Hematopoietic multipotent progenitor cell (in vitro differentiated cells): Measurements from ENCODE around the gene NEIL3. TPM values are rescaled to one million over a fixed set of nuclear protein-coding genes. Genes with fewer than 3 reads are reported as not detected.
A peak's percentile ranks its signal among the peaks of the same experiment; 100 is the strongest.

Experiments
- DNase-seq, 3 donors: peaks; one replicate each; pipeline ENCODE4 v3.0.0-alpha.2; 2011 to 2015; ENCODE audit warnings: low read depth in 2 of 3, low spot score in 2 of 3
- total RNA-seq: library from RNA; depleted of rRNA; stranded (reverse); fragments of >200 nt; gene quantifications from one replicate; pipeline ENCODE4 v1.2.3, GENCODE V29; 2012

Gene NEIL3, protein sequence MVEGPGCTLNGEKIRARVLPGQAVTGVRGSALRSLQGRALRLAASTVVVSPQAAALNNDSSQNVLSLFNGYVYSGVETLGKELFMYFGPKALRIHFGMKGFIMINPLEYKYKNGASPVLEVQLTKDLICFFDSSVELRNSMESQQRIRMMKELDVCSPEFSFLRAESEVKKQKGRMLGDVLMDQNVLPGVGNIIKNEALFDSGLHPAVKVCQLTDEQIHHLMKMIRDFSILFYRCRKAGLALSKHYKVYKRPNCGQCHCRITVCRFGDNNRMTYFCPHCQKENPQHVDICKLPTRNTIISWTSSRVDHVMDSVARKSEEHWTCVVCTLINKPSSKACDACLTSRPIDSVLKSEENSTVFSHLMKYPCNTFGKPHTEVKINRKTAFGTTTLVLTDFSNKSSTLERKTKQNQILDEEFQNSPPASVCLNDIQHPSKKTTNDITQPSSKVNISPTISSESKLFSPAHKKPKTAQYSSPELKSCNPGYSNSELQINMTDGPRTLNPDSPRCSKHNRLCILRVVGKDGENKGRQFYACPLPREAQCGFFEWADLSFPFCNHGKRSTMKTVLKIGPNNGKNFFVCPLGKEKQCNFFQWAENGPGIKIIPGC
- 1.3 TPM for total RNA-seq

GRCh38 chr4:177309522-177310371 lies at the start of gene NEIL3:
Gene NEIL3, plus strand, starts transcription at chr4:177309874. Its CDS starts 80 bp downstream, at chr4:177309954.
- peak; percentile 86 to 96 (median 93) for DNase-seq

DNA sequence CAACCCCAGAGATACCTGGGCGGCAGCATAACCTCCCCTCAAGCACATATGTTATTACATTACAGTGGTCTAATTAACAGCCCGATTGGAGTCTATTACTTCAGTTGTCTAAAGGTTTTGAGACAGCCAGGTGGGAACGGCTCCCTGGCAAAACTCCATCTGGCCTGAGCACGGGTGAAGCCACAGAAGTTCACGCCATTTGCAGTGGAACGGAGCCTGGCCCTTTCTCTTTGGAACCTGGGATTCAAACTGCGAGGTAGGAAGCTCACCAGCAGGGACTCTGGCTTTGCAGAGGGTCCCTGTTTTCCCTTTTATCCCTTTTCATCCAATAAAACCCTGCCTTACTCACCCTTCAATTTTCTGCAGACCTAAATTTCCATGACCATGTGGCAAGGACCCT lies 45.9 kb upstream of the NEIL3 start:
- DNase-seq: no peak

- DNase-seq: no peak
Observed at GRCh38 chr4:177264788-177265422, 44.8 kb upstream of the NEIL3 start.

- no peak for DNase-seq
Observed at GRCh38 chr4:177265729-177266128, 43.9 kb upstream of the NEIL3 start.

DNA sequence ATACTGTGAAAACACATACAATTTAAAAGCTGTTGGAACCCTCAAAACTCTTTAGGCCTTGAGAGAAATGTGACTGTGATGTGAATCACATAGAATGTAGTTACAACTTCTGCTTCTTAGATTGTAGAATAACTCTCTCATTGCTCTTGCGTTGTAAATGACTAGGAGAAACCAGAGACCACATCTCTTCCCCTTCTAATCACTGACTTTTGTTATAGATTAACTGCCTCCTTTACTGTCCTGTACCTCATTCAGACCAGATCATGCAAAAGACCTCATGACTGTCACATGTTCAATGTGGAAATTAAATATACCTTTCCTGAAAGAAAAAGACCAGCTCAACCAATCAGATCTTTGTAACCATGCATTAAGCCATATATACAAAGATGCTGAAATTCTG lies 43.2 kb upstream of the NEIL3 start:
- DNase-seq: no peak

DNA sequence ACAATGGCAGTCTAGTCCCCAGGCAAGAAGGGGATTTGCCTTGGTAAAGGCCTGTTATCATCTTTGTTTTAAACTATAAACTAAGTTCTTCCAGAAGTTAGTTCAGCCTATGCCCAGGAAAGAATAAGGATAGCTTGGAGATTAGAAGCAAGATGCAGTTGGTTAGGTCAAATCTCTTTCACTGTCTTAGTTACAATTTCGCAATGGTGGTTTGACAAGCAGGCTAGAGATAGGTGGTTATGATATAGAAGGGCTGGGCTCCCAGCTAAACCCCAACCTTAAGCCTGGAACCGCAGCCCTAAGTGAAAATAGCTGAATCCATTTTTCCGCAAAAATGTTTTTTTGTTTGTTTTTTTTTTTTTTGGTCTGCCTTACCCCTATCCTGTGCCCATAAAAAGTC lies 41.8 kb upstream of the NEIL3 start:
- no peak for DNase-seq

- no peak for DNase-seq
Observed at GRCh38 chr4:177271091-177271490, 38.6 kb upstream of the NEIL3 start.

DNA sequence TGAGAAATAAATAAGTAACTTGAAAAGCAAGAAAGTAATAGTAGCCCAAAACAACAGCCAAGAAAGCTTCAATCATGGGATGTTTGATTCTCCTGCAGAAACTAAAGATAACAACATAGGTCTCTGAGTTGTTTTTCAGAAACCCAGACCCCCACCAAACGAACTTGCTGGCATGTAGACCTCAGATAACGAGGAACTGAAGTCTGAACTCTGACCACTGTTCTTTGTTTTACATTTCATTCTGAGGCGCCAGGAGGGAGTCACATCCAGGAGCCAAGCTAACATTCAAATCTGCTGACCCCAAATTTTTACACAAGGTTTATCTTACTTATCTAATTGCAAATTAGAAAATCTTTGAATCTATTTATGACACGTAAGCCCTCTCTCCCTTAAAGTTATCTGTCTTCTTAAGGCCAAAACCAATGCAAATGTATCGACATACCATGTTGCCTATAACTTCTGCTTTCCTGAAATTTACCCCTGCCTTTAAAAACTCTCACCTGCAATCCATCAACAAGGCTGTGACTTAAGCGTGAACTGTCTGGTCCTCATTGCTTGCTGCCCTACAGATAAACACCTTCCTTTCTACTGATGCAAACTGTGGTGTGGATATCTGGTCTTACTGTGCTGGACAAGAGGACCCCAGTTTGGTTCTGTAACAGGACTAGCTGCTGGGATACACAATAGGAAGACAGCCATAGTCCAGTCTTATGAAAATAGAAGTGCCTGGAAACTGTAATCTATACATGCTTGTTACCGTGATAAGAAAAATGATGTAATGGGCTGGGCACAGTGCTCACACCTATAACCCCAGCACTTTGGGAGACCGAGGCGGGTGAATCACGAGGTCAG lies 37.5 kb upstream of the NEIL3 start:
- DNase-seq: no peak

GRCh38 chr4:177275999-177276398 lies 33.7 kb upstream of the NEIL3 start:
- DNase-seq: no peak

DNA sequence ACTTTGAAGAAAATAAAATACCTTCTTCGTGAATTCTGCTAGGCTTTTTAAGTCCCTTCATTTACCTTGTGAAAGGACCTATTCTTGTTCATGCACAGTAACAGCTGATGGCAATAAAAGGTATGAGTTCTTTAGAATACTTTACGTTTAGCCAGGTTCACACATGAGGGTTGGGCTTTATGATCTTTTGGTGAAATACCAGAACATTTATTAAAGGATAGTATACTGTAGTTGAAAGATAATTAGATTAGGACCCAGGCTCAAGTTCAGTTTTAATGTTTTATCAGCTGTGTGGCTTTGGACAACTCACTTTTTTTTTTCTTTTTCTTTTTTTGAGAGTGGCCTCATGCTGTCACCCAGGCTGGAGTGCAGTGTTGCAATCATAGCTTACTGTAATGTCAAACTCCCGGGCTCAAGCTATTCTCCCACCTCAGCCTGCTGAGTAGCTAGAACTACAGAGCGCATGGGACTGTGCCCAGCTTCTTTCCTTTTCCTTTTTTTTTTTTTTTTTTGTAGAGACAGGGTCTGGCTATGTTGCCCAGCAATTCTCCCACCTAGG lies 28.2 kb upstream of the NEIL3 start:
- no peak for DNase-seq

GRCh38 chr4:177282284-177282835 lies 27.3 kb upstream of the NEIL3 start:
- no peak for DNase-seq

DNA sequence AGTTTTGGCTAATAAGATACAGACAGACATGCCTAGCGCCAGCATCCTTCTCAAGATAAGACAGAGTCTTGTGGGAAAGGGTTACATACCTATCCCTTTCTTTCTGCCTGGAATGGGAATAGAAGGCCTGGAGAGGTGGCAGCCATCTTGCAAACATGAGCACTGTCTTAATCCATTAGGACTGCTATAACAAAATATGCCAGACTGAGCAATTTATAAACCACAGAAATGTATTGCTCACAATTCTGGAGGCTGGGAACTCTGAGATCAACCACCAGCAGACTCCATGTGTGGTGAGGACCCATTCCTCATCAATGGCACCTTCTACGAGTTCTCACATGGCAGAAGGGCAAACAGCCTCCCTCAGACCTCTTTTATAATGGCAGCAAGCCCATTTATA lies 26.5 kb upstream of the NEIL3 start:
- no peak for DNase-seq

DNA sequence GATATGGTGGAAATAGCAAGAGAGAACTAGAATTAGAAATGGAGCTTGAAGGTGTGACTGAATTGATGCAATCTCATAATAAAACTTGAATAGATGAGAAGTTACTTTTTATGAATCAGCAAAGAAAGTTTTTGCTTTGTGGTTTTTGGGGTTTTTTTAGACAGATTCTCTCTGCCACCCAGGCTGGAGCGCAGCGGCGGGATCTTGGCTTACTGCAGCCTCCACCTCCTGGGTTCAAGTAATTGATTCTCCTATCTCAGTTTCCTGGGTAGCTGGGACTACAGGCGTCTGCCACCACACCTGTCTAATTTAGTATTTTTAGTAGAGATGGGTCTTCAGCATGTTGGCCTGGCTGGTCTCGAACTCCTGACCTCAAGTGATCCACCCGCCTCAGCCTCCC lies 23.7 kb upstream of the NEIL3 start:
- DNase-seq: no peak

- DNase-seq: no peak
Observed at GRCh38 chr4:177287255-177287654, 22.4 kb upstream of the NEIL3 start.

DNA sequence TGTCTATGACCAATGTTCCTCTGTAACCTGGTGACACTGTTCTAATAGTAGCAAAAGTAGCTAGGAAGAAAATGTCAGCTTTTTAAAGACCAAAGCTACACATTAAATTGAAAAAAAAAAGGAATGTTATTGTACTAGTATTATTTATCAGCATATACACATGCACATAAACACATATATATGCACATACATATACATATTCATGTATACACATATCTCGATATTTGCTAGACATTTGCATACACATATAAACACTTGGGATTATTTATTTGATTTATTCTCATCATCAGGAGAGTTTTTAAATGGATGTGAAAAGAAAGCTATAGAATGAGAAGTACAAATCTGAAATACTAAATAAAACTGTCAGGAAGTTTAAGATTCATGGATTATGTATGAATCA lies 21.3 kb upstream of the NEIL3 start:
- no peak for DNase-seq

- DNase-seq: no peak
Observed at GRCh38 chr4:177290780-177291179, 18.9 kb upstream of the NEIL3 start.

DNA sequence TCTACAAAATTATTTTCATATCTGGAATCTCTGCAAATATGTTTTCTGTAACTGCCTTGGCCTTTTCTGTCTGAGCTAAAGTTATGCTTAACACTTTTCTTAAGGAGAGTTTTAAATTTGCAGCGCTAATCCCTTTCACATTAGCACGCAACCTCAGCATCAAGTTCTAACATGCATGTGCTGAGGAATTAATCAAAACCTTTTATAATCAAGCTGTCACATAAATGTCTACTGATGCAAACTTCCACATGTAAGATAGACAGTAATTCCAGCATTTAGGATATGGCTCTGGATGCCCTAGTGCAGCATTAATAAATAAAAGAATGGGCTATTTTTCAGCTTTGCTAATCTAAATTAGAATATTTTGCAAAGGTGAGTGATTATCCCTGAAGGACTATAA lies 17.5 kb upstream of the NEIL3 start:
- DNase-seq: no peak

DNA sequence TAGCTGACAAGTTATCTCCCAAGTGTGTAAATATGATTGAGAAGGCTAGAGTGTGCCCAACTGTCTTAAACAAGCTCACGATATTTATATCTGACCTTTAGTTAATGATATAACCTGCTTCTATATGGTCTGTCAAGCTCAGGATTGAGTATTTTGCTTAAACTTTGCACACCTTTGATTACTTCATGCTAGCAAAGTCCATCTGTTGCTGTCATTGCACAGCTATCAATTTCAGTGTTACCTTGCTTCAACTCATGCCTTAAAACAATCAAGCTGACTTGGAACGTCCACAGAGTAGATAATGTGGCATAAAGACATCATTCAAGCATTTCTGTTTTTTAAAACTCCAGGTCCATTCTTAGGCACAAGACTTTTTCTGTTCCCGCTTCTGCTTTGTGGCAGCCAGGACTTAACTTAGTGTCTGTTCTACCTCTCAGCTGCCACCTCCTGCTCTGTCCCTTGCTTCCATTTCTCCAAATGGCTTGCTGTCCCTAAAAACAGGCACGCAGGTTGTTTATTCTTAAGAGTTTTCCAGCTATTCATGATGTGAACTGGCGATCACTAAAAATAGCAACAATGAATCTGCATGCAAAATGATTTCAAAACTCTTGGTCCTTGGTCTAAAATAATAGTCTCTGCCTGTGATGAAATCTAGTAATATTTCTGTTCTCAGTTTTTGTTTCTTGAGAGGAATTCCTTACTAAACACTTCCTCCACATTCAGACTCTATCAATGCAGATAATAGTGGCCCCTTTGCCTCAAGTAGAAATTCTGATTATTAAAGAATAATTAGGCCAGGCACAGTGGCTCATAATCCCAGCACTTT lies 16.3 kb upstream of the NEIL3 start:
- DNase-seq: no peak
